HG02588 (cell line): ENCODE results near the gene AMY1B.
"Not testable (repeated sequence)": the region's sequence is repeated elsewhere in the genome, so short reads cannot be mapped to it uniquely, and the experiment has no call there.

Experiments used
- ATAC-seq: cut with Tn5 transposase; IDR thresholded peaks from one replicate; pipeline ENCODE4 v1.9.1; 2021; ENCODE audit warnings: mild to moderate bottlenecking, moderate library complexity; ENCODE audit not compliant: unreplicated experiment

The AMY1B gene

GRCh38 chr1:103696110-103696509 is at the start of gene AMY1B:
Gene AMY1B, minus strand, starts transcription at chr1:103696210. Its CDS starts 571 bp downstream, at chr1:103695639.
- ATAC-seq, result not testable (repeated sequence)

- ATAC-seq, result not testable (repeated sequence)
These were observed 49.0 kb upstream of the AMY1B start for GRCh38 chr1:103745040-103745439.

- ATAC-seq, result not testable (repeated sequence)
These were observed 48.4 kb upstream of the AMY1B start for GRCh38 chr1:103744449-103744848.

GRCh38 chr1:103738031-103738430 is 42.0 kb upstream of the AMY1B start:
- ATAC-seq, result not testable (repeated sequence)

GRCh38 chr1:103735334-103735733 is 39.3 kb upstream of the AMY1B start:
- not testable (repeated sequence) for ATAC-seq

- ATAC-seq, result not testable (repeated sequence)
These were observed 25.5 kb upstream of the AMY1B start for GRCh38 chr1:103721473-103721872.

- not testable (repeated sequence) for ATAC-seq
These were observed 21.4 kb upstream of the AMY1B start for GRCh38 chr1:103717404-103717803.

GRCh38 chr1:103710381-103710780 is 14.4 kb upstream of the AMY1B start:
- not testable (repeated sequence) for ATAC-seq

- ATAC-seq, result not testable (repeated sequence)
These were observed 11.7 kb upstream of the AMY1B start for GRCh38 chr1:103707670-103708069.

GRCh38 chr1:103701256-103701655 is 5.2 kb upstream of the AMY1B start:
- ATAC-seq, result not testable (repeated sequence)

GRCh38 chr1:103700669-103701068 is 4.7 kb upstream of the AMY1B start:
- ATAC-seq, result not testable (repeated sequence)

- ATAC-seq, result not testable (repeated sequence)
These were observed 1.4 kb upstream of the AMY1B start for GRCh38 chr1:103697430-103697829.

- ATAC-seq, result not testable (repeated sequence)
These were observed 19.7 kb downstream of the AMY1B start for GRCh38 chr1:103676335-103676734.

- ATAC-seq, result not testable (repeated sequence)
These were observed 40.5 kb downstream of the AMY1B start, which contains the start of gene AMY1A for GRCh38 chr1:103655460-103655859. Gene AMY1A, plus strand, starts transcription at chr1:103655760. Its CDS starts 571 bp downstream, at chr1:103656331.

GRCh38 chr1:103654133-103654532 is 41.9 kb downstream of the AMY1B start:
- not testable (repeated sequence) for ATAC-seq

- ATAC-seq, result not testable (repeated sequence)
These were observed 45.1 kb downstream of the AMY1B start for GRCh38 chr1:103650889-103651288.

- not testable (repeated sequence) for ATAC-seq
These were observed 45.7 kb downstream of the AMY1B start for GRCh38 chr1:103650305-103650704.

GRCh38 chr1:103643908-103644307 is 52.1 kb downstream of the AMY1B start:
- not testable (repeated sequence) for ATAC-seq

- ATAC-seq, result not testable (repeated sequence)
These were observed 54.8 kb downstream of the AMY1B start for GRCh38 chr1:103641194-103641593.
